NT2/D1 (cell line): ENCODE measurements around the gene TAAR9.

ENCODE experiments used
- SUZ12 ChIP-seq: IDR thresholded peaks from 2 replicates; pipeline ENCODE4 v1.6.1; 2011; ENCODE audit not compliant: insufficient read length, insufficient read depth; ENCODE audit errors: extremely low read depth
- YY1 ChIP-seq: IDR thresholded peaks from 2 replicates; pipeline ENCODE4 v1.6.1; 2011; ENCODE audit not compliant: insufficient read length, insufficient read depth

DNA sequence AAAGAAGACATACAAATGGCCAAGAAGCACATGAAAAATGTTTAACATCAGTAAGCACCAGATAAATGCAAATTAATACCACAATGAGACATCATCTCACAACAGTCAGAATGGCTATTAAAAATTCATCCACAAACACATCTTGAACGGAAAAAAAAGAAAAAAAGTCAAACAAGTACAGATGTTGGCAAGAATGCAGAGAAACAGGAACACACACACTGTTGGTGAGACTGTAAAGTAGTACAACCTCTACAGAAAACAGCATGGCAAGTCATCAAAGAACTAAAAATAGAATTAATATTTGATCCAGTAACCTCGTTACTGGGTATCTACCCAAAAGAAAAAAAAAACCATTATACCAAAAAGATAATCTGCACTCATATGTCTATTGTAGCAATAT is 31.6 kb upstream of the TAAR9 start:
- TF ChIP-seq YY1 (no peak), SUZ12 (no peak)
